ENCODE data around the gene CBLN1. TPM values are rescaled to one million over a fixed set of nuclear protein-coding genes. Genes with fewer than 3 reads are reported as not detected.

CBLN1 gene
- total RNA-seq, 1 donor from 2014 or later, result not detected

Other genes starting within 250 kb of the CBLN1 start
- not detected in 2 replicates for gene C16orf78, start 92.0 kb upstream of the CBLN1 start, total RNA-seq

Measured in T-helper 1 cell treated with Interleukin-12 subunit alpha and Interleukin-12 subunit beta and Interleukin-4 antibody, amounts not matched to agents 30 ng/mL and 1 ng/mL, for 36 hours (primary cell).